Mesenchymal stem cell (in vitro differentiated cells and primary cell): ENCODE measurements around the gene CMTM7.

ENCODE experiments used
- DNase-seq: peaks from one replicate; pipeline ENCODE4 v3.0.0-alpha.2; 2013
- H2AFZ ChIP-seq: one replicate; pipeline ENCODE4 v1.6.1; 2013; ENCODE audit warnings: low read depth, mild to moderate bottlenecking, control low read depth, inconsistent platforms, low read length, moderate library complexity
- H2AK5ac ChIP-seq: 2 replicates; pipeline ENCODE4 v1.6.1; 2013; ENCODE audit warnings: low read length, moderate library complexity, mild to moderate bottlenecking, inconsistent platforms; ENCODE audit not compliant: severe bottlenecking
- H2BK120ac ChIP-seq: one replicate; pipeline ENCODE4 v1.6.1; 2013; ENCODE audit warnings: low read depth, mild to moderate bottlenecking, inconsistent platforms, low read length, moderate library complexity
- H2BK12ac ChIP-seq, 2 experiments: one replicate each; pipeline ENCODE4 v1.6.1; 2013; ENCODE audit warnings: inconsistent platforms in 2 of 2, low read length in 2 of 2, mild to moderate bottlenecking in 2 of 2, moderate library complexity in 2 of 2, control low read depth in 1 of 2
- H2BK15ac ChIP-seq: one replicate; pipeline ENCODE4 v1.6.1; 2013; ENCODE audit warnings: mild to moderate bottlenecking, low read depth, inconsistent platforms; ENCODE audit not compliant: poor library complexity, severe bottlenecking
- H2BK5ac ChIP-seq: 2 replicates; pipeline ENCODE4 v1.6.1; 2013; ENCODE audit warnings: low read depth, mild to moderate bottlenecking, low read length, control low read depth, inconsistent platforms; ENCODE audit not compliant: poor library complexity, severe bottlenecking
- H3K14ac ChIP-seq, 2 experiments: one replicate each; pipeline ENCODE4 v1.6.1; 2013; ENCODE audit warnings: inconsistent platforms in 2 of 2, low read length in 2 of 2, control low read depth in 1 of 2, mild to moderate bottlenecking in 1 of 2, moderate library complexity in 1 of 2
- H3K18ac ChIP-seq, 2 experiments: one replicate each; pipeline ENCODE4 v1.6.1; 2013; ENCODE audit warnings: inconsistent platforms in 2 of 2, low read length in 2 of 2, control low read depth in 1 of 2, low read depth in 1 of 2, mild to moderate bottlenecking in 1 of 2
- H3K23ac ChIP-seq, 2 experiments: one replicate each; pipeline ENCODE4 v1.6.1; 2013; ENCODE audit warnings: inconsistent platforms in 2 of 2, low read length in 2 of 2, mild to moderate bottlenecking in 2 of 2, moderate library complexity in 2 of 2, control low read depth in 1 of 2
- H3K27ac ChIP-seq: 2 replicates; pipeline ENCODE4 v1.5.1; 2013; ENCODE audit warnings: mild to moderate bottlenecking, moderate library complexity, low read length, control low read depth, inconsistent platforms; ENCODE audit not compliant: poor library complexity, severe bottlenecking
- H3K27me3 ChIP-seq, 2 experiments: 2 replicates each; pipeline versions ENCODE4 v1.6.1 to v1.7.0; 2013; ENCODE audit warnings: low read length in 2 of 2, mild to moderate bottlenecking in 2 of 2, moderate library complexity in 2 of 2, control low read depth in 1 of 2, inconsistent platforms in 1 of 2; ENCODE audit not compliant: control insufficient read depth in 1 of 2, insufficient read depth in 1 of 2
- H3K36me3 ChIP-seq, 2 experiments: 2 replicates each; pipeline versions ENCODE4 v1.6.1 to v1.7.0; 2013; ENCODE audit warnings: low read length in 2 of 2, control low read depth in 1 of 2, inconsistent platforms in 1 of 2, low read depth in 1 of 2, mild to moderate bottlenecking in 1 of 2; ENCODE audit not compliant: insufficient read depth in 2 of 2, control insufficient read depth in 1 of 2
- H3K4ac ChIP-seq, 2 experiments: one replicate each; pipeline ENCODE4 v1.6.1; 2013; ENCODE audit warnings: inconsistent platforms in 2 of 2, low read length in 2 of 2, mild to moderate bottlenecking in 2 of 2, moderate library complexity in 2 of 2, control low read depth in 1 of 2, low read depth in 1 of 2
- H3K4me1 ChIP-seq: 2 replicates; pipeline ENCODE4 v1.6.1; 2013; ENCODE audit warnings: low read depth, low read length, control low read depth; ENCODE audit not compliant: control insufficient read depth, insufficient read depth
- H3K4me2 ChIP-seq: 2 replicates; pipeline ENCODE4 v1.6.1; 2013; ENCODE audit warnings: low read length, mild to moderate bottlenecking, inconsistent platforms; ENCODE audit not compliant: poor library complexity, severe bottlenecking
- H3K4me3 ChIP-seq, 2 experiments: 2 replicates each; pipeline versions ENCODE4 v1.5.1 to v1.7.0; 2013; ENCODE audit warnings: low read length in 2 of 2, mild to moderate bottlenecking in 2 of 2, control low read depth in 1 of 2, low read depth in 1 of 2; ENCODE audit not compliant: insufficient read depth in 1 of 2
- H3K79me1 ChIP-seq: replicated peaks from 2 replicates; pipeline ENCODE4 v1.6.1; 2013; ENCODE audit warnings: mild to moderate bottlenecking, control low read depth, low read length, inconsistent platforms; ENCODE audit not compliant: poor library complexity, severe bottlenecking
- H3K9ac ChIP-seq: 2 replicates; pipeline ENCODE4 v1.7.0; 2013; ENCODE audit warnings: mild to moderate bottlenecking, low read length, moderate library complexity
- H3K9me3 ChIP-seq: 2 replicates; pipeline ENCODE4 v1.7.0; 2013; ENCODE audit warnings: mild to moderate bottlenecking, low read length; ENCODE audit not compliant: control insufficient read depth
- H4K8ac ChIP-seq: one replicate; pipeline ENCODE4 v1.6.1; 2013; ENCODE audit warnings: inconsistent platforms, mild to moderate bottlenecking, low read length, moderate library complexity
- H4K91ac ChIP-seq: one replicate; pipeline ENCODE4 v1.6.1; 2013; ENCODE audit warnings: mild to moderate bottlenecking, low read length, inconsistent platforms
- WGBS: methylation state at CpG from one replicate; pipeline ENCODE4 v1.1.7; 2013; ENCODE audit warnings: mixed read lengths; 5-methylcytosine and 5-hydroxymethylcytosine counted together

Gene CMTM7

DNA sequence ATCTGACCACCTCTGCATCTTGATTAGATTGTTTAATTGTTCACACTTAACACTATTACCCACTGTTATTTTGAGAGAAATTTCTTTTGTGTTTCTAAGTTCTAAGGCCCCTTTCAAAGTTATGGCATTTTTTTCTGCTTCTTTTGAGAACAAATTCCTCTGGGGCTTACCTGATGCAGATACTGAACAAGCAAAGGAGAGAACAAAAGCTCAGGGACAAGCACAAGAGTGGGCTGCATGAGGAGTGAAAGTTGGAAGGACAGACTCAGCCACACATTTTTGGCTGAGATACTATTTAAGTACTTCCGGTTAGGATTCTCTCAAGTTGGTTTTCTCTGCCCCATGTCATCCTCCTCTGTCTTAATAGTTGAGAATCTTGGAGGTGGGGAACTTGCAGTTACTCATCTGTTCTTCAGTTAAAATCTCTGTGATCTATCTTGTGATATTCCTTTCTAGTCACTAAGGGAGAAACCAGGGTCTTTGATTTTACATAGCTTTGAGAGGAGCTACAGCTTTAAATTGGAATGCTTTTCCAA lies 56.3 kb downstream of the CMTM7 start:
- Histone ChIP-seq H3K4me1 (no peaks in the 10 kb centered on the region), H3K18ac (no peak overlapping the region), H2AFZ (no peak overlapping the region), H4K91ac (no peak overlapping the region), H3K4me2 (no peak overlapping the region), H4K8ac (no peak overlapping the region), H2AK5ac (no peak overlapping the region), H2BK15ac (no peak overlapping the region), H3K23ac (no peak overlapping the region), H2BK120ac (no peak overlapping the region), H2BK12ac (no peak overlapping the region), H3K27me3 (no peaks in the 10 kb centered on the region), H3K4me3 (no peak overlapping the region), H3K79me1 (peaks cover 3% of the 10 kb centered on the region), H3K9ac (no peak overlapping the region), H3K27ac (no peak overlapping the region), H2BK5ac (no peak overlapping the region), H3K36me3 (peaks cover 6 to 32% of the 10 kb centered on the region in 2 experiments), H3K14ac (no peak overlapping the region), H3K9me3 (no peaks in the 10 kb centered on the region), H3K4ac (no peak overlapping the region)
- no peak for DNase-seq
- no CpG with 5 or more reads among the region's 1 CpG for WGBS

DNA sequence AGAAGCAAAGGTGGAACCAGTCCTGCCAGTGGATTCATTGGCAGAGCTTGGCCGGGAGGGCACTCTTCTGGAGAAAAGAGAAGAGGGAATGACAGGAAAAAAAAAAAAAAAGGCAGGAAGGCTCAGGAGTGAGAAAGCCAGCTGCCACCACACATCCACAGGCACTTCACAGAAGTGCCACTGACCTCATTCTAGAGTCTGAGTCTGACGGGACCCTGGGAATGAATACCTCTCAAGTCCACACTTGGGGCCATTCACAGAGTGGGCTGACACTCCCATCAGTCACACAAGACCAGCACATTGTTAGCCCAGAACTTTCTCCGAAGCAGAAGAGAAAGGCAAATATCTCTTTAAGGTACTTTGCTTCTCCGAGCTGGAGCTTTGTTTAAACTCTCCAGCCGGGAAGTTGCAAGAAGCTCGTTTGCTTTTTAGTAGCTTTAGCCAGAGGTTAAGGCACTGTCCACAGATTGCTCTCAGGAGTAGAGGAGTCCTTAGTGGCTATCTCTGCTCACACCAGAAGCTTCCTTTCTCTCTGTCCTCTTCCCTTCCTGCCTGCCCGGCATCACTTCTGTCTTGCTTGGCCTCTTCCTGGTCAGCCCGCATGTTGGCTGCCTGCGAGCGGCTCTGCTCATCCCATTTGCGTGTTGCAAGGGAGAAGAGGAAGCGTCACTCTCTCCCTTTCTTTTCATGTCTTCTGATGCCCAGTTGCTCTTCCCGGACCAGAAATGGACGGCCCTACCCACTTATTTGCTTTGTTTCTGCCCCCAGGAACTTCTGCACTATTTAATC lies 57.2 kb downstream of the CMTM7 start:
- H3K27ac ChIP-seq = no peak overlapping the region
- H4K8ac ChIP-seq = no peak overlapping the region
- no peak overlapping the region for H3K4me3 ChIP-seq
- H3K4me2 ChIP-seq = no peak overlapping the region
- H2AFZ ChIP-seq = no peak overlapping the region
- H3K4ac ChIP-seq = no peak overlapping the region
- no peak overlapping the region for H3K14ac ChIP-seq
- H3K23ac ChIP-seq = no peak overlapping the region
- H4K91ac ChIP-seq = no peak overlapping the region
- no peak overlapping the region for H3K9ac ChIP-seq
- H2BK5ac ChIP-seq = no peak overlapping the region
- H2BK15ac ChIP-seq = no peak overlapping the region
- H2BK120ac ChIP-seq = no peak overlapping the region
- no peak overlapping the region for H2BK12ac ChIP-seq
- peaks cover 3% of the 10 kb centered on the region for H3K79me1 ChIP-seq
- peaks cover 6 to 32% of the 10 kb centered on the region in 2 experiments for H3K36me3 ChIP-seq
- 80% methylated on average over 14 of the region's 14 CpGs for WGBS
- peaks cover 2% of the 10 kb centered on the region for H3K4me1 ChIP-seq
- H2AK5ac ChIP-seq = no peak overlapping the region
- H3K9me3 ChIP-seq = no peaks in the 10 kb centered on the region
- DNase-seq = no peak
- no peak overlapping the region for H3K18ac ChIP-seq
- H3K27me3 ChIP-seq = no peaks in the 10 kb centered on the region

DNA sequence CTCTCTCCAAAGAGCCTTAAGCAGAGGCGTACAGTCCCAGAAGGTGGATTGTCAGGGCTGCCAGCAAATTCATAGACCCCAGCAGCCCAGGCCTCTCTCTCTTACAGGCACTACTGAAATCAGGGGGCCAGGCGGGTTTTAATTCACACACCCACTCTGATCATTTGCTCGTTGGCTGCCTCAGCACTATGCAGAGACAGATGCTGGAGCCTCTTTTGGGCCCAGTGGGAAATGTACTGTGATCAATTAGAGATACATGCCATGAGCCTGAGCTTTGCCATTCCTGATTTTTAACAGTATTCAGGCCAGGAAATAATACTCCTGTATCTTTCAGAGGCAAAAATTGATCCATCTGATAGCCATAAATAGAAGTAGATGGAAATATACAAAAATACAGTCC lies 58.0 kb downstream of the CMTM7 start:
- H2BK120ac ChIP-seq = no peak overlapping the region
- peaks cover 1% of the 10 kb centered on the region for H3K79me1 ChIP-seq
- H3K18ac ChIP-seq = no peak overlapping the region
- H3K23ac ChIP-seq = no peak overlapping the region
- no peak overlapping the region for H3K4me2 ChIP-seq
- H3K4ac ChIP-seq = no peak overlapping the region
- no peak overlapping the region for H3K4me3 ChIP-seq
- H3K9ac ChIP-seq = no peak overlapping the region
- no peaks in the 10 kb centered on the region for H3K27me3 ChIP-seq
- H3K36me3 ChIP-seq = peaks cover 13 to 38% of the 10 kb centered on the region in 2 experiments
- H3K14ac ChIP-seq = no peak overlapping the region
- no peak overlapping the region for H2AK5ac ChIP-seq
- H4K91ac ChIP-seq = no peak overlapping the region
- no peak overlapping the region for H2BK12ac ChIP-seq
- H3K9me3 ChIP-seq = no peaks in the 10 kb centered on the region
- H2BK15ac ChIP-seq = no peak overlapping the region
- H2BK5ac ChIP-seq = no peak overlapping the region
- 100% methylated on average over 3 of the region's 3 CpGs for WGBS
- no peak overlapping the region for H2AFZ ChIP-seq
- no peak overlapping the region for H4K8ac ChIP-seq
- no peak overlapping the region for H3K27ac ChIP-seq
- no peak for DNase-seq
- H3K4me1 ChIP-seq = peaks cover 2% of the 10 kb centered on the region

DNA sequence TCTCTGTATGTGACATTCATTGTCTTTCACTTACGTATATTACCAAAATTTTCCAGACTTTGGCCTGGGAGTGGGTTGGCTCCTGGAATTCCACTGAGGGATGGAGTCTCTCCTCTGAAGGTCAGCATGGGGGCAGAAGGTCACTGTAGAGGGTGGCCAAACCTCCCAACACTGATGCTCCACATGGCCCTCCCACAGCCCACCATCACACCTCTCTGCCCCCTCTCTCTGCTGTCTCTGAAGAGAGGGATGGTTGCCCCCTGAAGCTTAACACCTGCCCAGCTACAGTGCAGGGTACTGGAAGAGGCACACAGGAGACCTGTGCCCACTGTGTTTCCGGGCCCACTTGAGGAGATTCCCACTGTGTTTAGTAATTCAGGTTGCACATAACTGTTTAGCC lies 58.8 kb downstream of the CMTM7 start:
- Histone ChIP-seq H3K27ac (no peak overlapping the region), H2BK12ac (no peak overlapping the region), H2AFZ (no peak overlapping the region), H3K4me1 (peaks cover 3% of the 10 kb centered on the region), H3K4me3 (no peak overlapping the region), H3K9ac (no peak overlapping the region), H4K8ac (no peak overlapping the region), H2BK15ac (no peak overlapping the region), H3K79me1 (peaks cover 1% of the 10 kb centered on the region), H3K14ac (no peak overlapping the region), H3K4me2 (no peak overlapping the region), H2BK5ac (no peak overlapping the region), H3K18ac (no peak overlapping the region), H3K23ac (no peak overlapping the region), H2BK120ac (no peak overlapping the region), H4K91ac (no peak overlapping the region), H3K4ac (no peak overlapping the region), H3K27me3 (no peaks in the 10 kb centered on the region), H3K36me3 (peaks cover 18 to 45% of the 10 kb centered on the region in 2 experiments), H2AK5ac (no peak overlapping the region), H3K9me3 (no peaks in the 10 kb centered on the region)
- WGBS = 100% methylated on average over 1 of the region's 2 CpGs
- no peak for DNase-seq
